K562 (cell line): Measurements from ENCODE around the gene KRABD2.

Experiments
- MAX ChIP-seq: sonication (generic); formaldehyde crosslinking; IDR thresholded peaks from 2 replicates; pipeline ENCODE4 v1.9.0; 2022; ENCODE audit warnings: mild to moderate bottlenecking, missing genetic modification reagents
- RBBP5 ChIP-seq: fragments of 200-600 bp; sonication (generic); IDR thresholded peaks from 2 replicates; pipeline ENCODE4 v1.6.1; 2012; ENCODE audit warnings: borderline replicate concordance, mild to moderate bottlenecking, low read length, control low read depth, inconsistent platforms; ENCODE audit not compliant: insufficient read depth, poor library complexity, severe bottlenecking
- RERE ChIP-seq: sonication (generic); formaldehyde crosslinking; IDR thresholded peaks from 2 replicates; pipeline ENCODE4 v1.8.0; 2023; ENCODE audit warnings: missing genetic modification reagents, mild to moderate bottlenecking, borderline replicate concordance
- TCF7 ChIP-seq: sonication (generic); IDR thresholded peaks from 2 replicates; pipeline ENCODE4 v1.6.1; 2016; ENCODE audit warnings: antibody characterized with exemption, borderline replicate concordance

The KRABD2 gene

GRCh38 chr17:8413328-8413727, 36.8 kb upstream of the KRABD2 start (continued):
- no peak for TF ChIP-seq RERE (CRISPR knock-in tag)
- TF ChIP-seq TCF7, result no peak
- no peak for TF ChIP-seq RBBP5
- TF ChIP-seq MAX (CRISPR knock-in tag), result no peak
